K562 (cell line): ENCODE measurements around the gene SRCIN1. TPM values are rescaled to one million over a fixed set of nuclear protein-coding genes. Genes with fewer than 3 reads are reported as not detected.

Experiments
- EWSR1 ChIP-seq: fragments of 450-650 bp; IDR thresholded peaks from 2 replicates; pipeline ENCODE4 v1.6.1; 2018; ENCODE audit warnings: borderline replicate concordance, mild to moderate bottlenecking, low read depth, moderate library complexity; ENCODE audit not compliant: partially characterized antibody
- ZFP1 ChIP-seq: fragments of 450-650 bp; formaldehyde crosslinking; IDR thresholded peaks from 2 replicates; pipeline ENCODE4 v1.4.0; 2020; ENCODE audit warnings: mild to moderate bottlenecking, mixed read lengths
- polyA plus RNA-seq, 8 experiments: library from polyadenylated mRNA; depleted of rRNA in 4 of 8; stranded (reverse) in 5 of 8; unstranded in 3 of 8; fragments of >200 nt; fragmentation: Nextera tagmentation in 2 of 8; fragmentation: Illumina TruSeq in 1 of 8; extraction: Ambion mirVana in 2 of 8; extraction: Trizol in 1 of 8; gene quantifications; 2 replicates each; pipeline versions ENCODE4 v1.2.1 to v1.2.3, GENCODE V29; 2011 to 2014; ENCODE audit warnings: inconsistent platforms in 1 of 8, missing spikeins in 1 of 8
- total RNA-seq, 7 experiments: library from RNA; depleted of rRNA in 6 of 7; stranded (reverse); fragments of >200 nt in 6 of 7; fragmentation: Illumina TruSeq in 2 of 7; extraction: Trizol in 2 of 7; gene quantifications; 2 replicates each; pipeline versions ENCODE4 v1.2.1 to v1.2.3, GENCODE V29; 2011 to 2021; ENCODE audit warnings: low replicate concordance in 1 of 7
- TF ChIP-seq, protein P1 (sequence below), 3 experiments: IDR thresholded peaks in 2 of 3; conservative IDR thresholded peaks in 1 of 3; 2 replicates each; pipeline ENCODE4 v1.5.1; 2011 to 2012; ENCODE audit warnings: low read length in 3 of 3, mild to moderate bottlenecking in 3 of 3, control low read depth in 2 of 3, improper control_type of control experiment in 1 of 3, inconsistent platforms in 1 of 3, low read depth in 1 of 3, mixed read lengths in 1 of 3, moderate library complexity in 1 of 3; ENCODE audit not compliant: insufficient read depth in 2 of 3
- TF ChIP-seq, protein P2 (sequence below): fragments of 450-650 bp; formaldehyde crosslinking; IDR thresholded peaks from 2 replicates; pipeline ENCODE4 v1.4.0; 2022; ENCODE audit warnings: missing genetic modification characterization
- TF ChIP-seq, protein P3 (sequence below): fragments of 150-350 bp; IDR thresholded peaks from 2 replicates; pipeline ENCODE4 v1.6.1; 2014; ENCODE audit warnings: low read depth, mild to moderate bottlenecking, low read length, borderline replicate concordance

SRCIN1 gene
- total and polyA plus RNA-seq, 9 of the 15 experiments (the other 6 are each of a cell fraction or from before 2014, with no cell fraction given), result 0.09 to 0.33 (median 0.13) TPM; not detected in 6

DNA sequence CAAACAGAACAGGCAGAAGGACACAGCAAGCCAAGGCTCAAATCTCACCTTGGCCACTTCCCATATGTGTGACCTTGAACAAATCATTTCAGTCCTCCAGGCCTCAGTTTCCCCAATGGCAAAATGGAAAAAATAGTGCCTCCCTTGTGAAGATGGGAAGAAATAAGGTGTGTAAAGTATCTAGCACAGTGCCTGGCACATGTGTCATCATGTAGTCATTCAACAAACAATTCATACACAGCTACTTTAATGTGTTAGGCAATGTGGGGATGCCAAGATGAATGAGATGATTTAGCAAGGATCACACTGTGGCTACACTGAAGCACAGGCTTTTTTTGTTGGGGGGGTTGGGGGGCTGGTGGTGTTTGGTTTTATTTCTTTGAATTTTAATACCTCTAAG is 13.3 kb downstream of the SRCIN1 start (continued):
- TF ChIP-seq, protein P1, sequence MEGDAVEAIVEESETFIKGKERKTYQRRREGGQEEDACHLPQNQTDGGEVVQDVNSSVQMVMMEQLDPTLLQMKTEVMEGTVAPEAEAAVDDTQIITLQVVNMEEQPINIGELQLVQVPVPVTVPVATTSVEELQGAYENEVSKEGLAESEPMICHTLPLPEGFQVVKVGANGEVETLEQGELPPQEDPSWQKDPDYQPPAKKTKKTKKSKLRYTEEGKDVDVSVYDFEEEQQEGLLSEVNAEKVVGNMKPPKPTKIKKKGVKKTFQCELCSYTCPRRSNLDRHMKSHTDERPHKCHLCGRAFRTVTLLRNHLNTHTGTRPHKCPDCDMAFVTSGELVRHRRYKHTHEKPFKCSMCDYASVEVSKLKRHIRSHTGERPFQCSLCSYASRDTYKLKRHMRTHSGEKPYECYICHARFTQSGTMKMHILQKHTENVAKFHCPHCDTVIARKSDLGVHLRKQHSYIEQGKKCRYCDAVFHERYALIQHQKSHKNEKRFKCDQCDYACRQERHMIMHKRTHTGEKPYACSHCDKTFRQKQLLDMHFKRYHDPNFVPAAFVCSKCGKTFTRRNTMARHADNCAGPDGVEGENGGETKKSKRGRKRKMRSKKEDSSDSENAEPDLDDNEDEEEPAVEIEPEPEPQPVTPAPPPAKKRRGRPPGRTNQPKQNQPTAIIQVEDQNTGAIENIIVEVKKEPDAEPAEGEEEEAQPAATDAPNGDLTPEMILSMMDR (IDR thresholded peaks at IDR 0.05 in 2 of 3, conservative IDR thresholded peaks at IDR 0.05 in 1 of 3; ENCODE audit: insufficient read depth in 2 of 3, low read depth in 1 of 3, low read length in 3 of 3), result no peak
- TF ChIP-seq ZFP1 (no peak), EWSR1 (no peak)
- TF ChIP-seq, protein P2, sequence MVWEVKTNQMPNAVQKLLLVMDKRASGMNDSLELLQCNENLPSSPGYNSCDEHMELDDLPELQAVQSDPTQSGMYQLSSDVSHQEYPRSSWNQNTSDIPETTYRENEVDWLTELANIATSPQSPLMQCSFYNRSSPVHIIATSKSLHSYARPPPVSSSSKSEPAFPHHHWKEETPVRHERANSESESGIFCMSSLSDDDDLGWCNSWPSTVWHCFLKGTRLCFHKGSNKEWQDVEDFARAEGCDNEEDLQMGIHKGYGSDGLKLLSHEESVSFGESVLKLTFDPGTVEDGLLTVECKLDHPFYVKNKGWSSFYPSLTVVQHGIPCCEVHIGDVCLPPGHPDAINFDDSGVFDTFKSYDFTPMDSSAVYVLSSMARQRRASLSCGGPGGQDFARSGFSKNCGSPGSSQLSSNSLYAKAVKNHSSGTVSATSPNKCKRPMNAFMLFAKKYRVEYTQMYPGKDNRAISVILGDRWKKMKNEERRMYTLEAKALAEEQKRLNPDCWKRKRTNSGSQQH (CRISPR knock-in tag), result no peak
- TF ChIP-seq, protein P3, sequence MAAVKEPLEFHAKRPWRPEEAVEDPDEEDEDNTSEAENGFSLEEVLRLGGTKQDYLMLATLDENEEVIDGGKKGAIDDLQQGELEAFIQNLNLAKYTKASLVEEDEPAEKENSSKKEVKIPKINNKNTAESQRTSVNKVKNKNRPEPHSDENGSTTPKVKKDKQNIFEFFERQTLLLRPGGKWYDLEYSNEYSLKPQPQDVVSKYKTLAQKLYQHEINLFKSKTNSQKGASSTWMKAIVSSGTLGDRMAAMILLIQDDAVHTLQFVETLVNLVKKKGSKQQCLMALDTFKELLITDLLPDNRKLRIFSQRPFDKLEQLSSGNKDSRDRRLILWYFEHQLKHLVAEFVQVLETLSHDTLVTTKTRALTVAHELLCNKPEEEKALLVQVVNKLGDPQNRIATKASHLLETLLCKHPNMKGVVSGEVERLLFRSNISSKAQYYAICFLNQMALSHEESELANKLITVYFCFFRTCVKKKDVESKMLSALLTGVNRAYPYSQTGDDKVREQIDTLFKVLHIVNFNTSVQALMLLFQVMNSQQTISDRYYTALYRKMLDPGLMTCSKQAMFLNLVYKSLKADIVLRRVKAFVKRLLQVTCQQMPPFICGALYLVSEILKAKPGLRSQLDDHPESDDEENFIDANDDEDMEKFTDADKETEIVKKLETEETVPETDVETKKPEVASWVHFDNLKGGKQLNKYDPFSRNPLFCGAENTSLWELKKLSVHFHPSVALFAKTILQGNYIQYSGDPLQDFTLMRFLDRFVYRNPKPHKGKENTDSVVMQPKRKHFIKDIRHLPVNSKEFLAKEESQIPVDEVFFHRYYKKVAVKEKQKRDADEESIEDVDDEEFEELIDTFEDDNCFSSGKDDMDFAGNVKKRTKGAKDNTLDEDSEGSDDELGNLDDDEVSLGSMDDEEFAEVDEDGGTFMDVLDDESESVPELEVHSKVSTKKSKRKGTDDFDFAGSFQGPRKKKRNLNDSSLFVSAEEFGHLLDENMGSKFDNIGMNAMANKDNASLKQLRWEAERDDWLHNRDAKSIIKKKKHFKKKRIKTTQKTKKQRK, result no peak
